CD4-positive, alpha-beta T cell treated with Interleukin-4 for 4 hours (primary cell): Measurements from ENCODE around the gene OS9.
"Not testable (repeated sequence)": the region's sequence is repeated elsewhere in the genome, so short reads cannot be mapped to it uniquely, and the experiment has no call there.

Source experiments
- DNase-seq: peaks from one replicate; pipeline ENCODE4 v3.0.0-alpha.2; 2020

Gene OS9

GRCh38 chr12:57695770-57696432, 2.0 kb downstream of the OS9 start:
- no peak for DNase-seq

GRCh38 chr12:57697076-57697475, 3.1 kb downstream of the OS9 start:
- no peak for DNase-seq

DNA sequence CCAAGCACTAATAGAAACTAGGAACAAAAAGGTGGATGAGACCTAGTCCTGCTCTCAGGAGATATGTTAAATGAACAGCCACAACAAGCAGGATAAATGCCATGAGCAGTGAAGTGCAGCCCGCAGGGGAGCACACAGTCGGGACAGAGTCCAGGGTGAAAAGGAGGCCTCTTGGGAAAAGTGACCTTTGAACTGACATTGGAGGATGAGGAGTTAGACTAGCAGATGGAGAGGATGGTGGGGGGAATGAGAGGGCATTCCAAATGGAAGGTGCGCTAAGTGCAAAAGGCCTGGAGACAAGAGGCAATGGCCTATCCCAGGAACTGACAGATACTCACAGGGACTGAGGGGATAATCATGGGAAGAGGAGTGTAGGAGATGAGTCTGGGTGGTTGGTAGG, 4.5 kb downstream of the OS9 start:
- DNase-seq: no peak

DNA sequence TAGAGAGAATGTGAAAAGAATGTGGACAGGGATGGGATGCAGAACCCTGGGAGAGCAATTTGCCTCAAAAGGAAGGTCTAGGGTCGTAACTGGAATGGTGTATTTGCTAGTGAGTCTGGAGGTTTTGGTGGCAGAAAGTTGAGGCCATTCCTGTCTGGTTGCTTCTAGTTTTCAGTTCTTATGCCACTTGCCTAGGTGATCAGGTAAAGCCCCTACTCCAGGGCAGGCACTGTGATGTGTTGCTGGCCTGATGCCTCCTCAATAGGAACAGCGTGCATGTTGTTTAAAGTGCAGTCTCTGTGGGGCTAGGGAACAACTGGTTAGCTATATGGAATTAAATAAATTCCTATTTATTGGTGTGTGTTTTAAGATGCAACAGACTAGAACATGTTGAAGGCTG, 6.4 kb downstream of the OS9 start:
- DNase-seq: no peak

DNA sequence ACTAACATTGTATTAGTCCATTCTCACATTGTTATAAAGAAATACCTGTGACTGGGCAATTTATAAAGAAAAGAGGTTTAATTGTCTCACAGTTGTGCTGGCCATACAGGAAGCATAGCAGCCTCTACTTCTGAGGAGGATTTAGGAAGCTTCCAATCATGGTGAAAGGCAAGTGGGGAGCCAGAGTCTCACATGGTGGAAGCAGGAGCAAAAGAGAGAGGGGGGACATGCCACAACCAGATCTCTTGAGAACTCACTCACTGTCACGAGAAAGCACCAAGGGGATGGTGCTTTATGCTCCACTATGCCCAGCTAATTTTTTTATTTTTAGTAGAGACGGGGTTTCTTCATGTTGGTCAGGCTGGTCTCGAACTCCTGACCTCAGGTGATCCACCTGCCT, 13.3 kb downstream of the OS9 start:
- DNase-seq: no peak

DNA sequence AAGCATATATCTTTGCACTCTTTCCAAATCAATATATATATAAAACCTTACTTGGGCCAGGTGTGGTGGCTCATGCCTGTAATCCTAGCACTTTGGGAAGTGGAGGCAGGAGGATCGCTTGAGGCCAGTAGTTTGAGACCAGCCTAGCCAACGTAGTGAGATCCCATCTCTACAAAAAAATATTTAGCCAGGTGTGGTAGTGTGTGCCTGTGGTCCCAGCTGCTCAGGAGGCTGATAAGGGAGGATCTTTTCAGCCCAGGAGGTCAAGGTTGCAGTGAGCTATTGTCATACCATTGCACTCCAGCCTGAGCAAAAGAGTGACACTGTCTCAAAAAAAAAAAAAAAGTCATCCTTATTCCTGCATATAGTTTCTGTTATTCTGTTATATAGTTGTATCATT, 14.4 kb downstream of the OS9 start:
- no peak for DNase-seq

- DNase-seq: no peak
These were observed 18.8 kb downstream of the OS9 start for GRCh38 chr12:57712701-57713100.

GRCh38 chr12:57713209-57713608, 19.3 kb downstream of the OS9 start:
- DNase-seq: no peak

DNA sequence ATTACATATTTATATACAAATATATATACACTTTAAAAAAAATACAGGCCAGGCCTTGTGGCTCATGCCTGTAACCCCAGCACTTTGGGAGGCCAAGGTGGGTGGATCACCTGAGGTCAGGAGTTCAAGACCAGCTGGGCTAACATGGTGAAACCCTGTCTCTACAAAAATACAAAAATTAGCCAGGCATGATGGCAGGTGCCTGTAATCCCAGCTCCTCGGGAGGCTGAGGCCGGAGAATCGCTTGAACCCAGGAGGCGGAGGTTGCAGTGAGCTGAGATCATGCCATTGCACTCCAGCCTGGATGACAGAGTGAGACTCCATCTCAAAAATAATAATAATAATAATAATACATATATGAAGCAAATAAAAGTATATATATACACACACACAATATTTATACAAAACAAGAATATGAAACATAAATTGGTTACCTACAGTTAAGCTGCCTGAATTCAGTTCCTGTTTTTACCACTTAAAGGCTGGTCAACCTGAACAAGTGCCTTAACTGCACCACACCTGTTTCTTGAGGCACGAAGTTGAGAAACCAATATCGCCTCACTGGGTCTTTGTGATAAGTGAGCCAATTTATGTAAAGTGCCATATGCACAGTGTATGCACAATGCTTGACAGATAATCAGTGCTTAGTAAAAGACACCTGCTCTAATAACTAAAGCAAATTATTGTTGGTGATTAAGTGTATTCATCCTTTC, 21.3 kb downstream of the OS9 start:
- DNase-seq: not testable (repeated sequence)

- DNase-seq: no peak
These were observed 21.9 kb downstream of the OS9 start for GRCh38 chr12:57715786-57716185.

DNA sequence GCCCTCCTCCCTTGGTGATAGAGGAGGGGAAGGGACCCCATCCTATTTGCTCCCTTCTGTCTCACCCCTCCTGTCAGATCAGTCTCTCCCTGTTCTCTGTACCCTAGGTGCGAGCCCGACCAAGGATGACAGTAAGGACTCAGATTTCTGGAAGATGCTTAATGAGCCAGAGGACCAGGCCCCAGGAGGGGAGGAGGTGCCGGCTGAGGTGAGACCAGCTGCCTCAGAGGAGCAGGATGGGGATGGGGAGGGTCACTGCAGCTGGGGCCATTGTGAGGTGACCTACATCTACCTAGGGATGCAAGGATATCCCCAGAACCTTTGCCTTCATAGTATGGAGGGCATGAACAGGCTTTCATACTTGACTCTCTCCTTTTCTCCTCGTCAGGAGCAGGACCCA, 22.4 kb downstream of the OS9 start:
- no peak for DNase-seq

DNA sequence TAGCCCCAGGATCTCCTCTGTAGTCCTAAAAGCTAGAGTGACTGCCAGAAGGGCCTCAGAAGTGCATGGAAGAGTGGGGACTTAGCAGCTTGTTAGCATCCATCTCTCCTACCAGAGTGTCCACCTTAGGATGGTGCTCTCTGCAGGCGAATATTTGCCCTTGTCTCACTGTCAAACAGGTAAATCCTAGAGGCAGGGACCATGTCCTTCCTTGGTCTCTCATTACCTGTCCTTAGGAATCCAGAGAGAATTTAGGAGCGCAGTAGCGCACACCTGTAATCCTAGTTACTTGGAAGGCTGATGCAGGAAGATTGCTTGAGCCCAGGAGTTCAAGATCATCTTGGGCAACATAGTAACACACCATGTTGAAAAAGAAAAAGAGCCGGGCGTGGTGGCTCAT, 23.2 kb downstream of the OS9 start:
- no peak for DNase-seq

- DNase-seq: no peak
These were observed 24.1 kb downstream of the OS9 start for GRCh38 chr12:57717846-57718640.

DNA sequence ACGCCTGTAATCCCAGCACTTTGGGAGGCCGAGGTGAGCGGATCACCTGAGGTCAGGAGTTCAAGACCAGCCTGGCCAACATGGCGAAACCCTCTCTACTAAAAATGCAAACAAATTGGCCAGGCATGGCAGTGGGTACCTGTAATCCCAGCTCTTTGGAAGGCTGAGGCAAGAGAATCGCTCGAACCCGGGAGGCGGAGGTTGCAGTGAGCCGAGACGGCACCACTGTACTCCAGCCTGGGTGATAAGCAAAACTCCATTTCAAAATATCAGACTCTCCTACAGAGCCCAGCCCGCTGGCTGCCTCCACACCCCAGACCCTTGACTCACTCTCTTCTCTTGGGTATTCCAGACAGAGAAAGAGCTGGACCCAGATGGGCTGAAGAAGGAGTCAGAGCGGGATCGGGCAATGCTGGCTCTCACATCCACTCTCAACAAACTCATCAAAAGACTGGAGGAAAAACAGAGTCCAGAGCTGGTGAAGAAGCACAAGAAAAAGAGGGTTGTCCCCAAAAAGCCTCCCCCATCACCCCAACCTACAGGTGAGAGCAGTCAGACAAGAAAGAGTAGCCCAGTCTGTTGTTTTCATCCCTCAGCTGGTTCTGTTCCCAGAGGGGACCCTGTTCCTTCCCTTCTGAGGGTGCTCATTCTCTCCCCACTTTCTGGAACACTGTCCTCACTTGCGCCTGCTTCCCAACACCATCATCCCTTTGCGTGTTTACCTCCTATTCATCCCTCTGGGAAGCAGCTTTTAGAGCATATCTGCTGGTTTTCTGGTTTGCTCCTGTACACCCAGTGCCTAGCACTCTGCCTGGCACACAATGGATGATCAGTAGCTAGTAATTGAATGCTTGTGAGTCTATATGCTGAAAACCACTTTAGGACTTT, 25.0 kb downstream of the OS9 start:
- DNase-seq: no peak

DNA sequence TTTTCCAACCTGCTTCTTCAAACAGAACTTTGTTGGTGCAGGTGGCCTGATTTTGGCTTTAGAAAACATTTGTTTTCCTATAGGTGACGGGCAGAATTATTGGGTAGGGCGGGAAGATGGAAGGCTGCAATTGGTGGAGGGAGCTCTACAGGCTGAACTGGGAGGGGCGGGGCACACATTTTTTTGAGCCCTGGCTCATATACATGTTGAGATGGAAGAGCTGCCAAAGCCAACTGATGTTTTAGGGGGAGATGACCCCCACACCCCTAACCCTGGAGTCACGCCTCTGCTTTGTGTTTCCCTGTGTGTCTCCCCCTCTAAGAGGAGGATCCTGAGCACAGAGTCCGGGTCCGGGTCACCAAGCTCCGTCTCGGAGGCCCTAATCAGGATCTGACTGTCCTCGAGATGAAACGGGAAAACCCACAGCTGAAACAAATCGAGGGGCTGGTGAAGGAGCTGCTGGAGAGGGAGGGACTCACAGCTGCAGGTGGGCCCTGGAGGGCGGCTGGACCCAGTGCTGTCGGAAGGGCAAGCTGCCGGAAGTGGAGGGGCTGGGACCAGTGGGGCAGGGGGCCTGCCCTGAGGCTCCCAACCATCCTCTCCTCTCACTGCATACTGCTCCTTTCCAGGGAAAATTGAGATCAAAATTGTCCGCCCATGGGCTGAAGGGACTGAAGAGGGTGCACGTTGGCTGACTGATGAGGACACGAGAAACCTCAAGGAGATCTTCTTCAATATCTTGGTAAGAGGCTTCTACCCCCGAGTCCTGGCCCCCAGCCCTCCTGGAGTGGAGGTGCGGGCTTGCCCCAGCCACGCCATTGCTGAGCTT, 26.1 kb downstream of the OS9 start:
- DNase-seq: no peak

GRCh38 chr12:57720606-57721595, 27.0 kb downstream of the OS9 start:
- no peak for DNase-seq

DNA sequence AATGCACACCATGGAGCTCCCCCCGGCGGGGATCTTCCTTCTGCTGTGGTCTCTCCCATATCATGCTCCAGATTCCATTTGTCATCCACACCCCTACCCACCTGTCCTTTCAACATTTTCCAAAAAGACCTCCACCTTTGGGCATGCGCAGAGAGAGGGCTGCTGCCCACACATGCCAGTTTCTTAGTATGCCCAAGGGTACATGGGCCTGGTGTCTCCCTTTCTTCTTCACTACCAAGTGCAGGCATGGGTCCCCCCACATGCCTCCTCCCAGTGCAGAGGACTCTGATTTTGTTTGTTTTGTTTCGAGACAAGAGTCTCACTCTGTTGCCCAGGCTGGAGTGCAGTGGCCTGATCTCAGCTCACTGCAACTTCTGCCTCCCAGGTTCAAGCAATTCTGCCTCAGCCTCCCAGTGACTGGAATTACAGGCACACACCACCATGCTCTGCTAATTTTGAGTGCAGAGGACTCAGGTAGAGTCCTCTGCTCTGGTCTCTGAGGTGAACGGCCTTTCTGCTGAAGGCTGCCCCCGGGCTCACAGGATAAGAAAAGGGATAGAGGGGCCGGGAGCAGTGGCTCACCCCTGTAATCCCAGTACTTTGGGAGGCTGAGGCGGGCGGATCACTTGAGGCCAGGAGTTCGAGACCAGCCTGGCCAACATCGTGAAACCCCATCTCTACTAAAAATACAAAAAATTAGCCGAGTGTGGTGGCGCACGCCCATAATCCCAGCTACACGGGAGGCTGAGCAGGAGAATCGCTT, 28.1 kb downstream of the OS9 start:
- not testable (repeated sequence) for DNase-seq

- no peak for DNase-seq
These were observed 29.0 kb downstream of the OS9 start for GRCh38 chr12:57722716-57723629.

DNA sequence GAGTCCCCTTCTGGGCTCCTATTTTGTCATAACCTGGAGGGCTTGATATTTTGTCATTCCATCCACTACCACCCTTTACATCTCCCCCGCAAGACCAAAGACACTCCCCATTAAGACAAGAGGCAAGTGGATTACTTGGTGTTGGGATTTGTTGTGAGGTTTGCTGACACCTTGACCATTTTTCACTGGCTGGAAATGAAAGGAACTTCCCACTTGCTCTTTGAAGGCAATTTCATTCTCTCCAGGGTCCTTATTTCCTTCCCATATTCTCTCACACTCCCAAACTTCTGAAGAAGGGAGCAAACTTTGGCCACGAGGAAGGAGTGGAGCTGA, 29.7 kb downstream of the OS9 start:
- no peak for DNase-seq
